Measurements from ENCODE around the gene GRIK1. TPM values are rescaled to one million over a fixed set of nuclear protein-coding genes. Genes with fewer than 3 reads are reported as not detected.

The GRIK1 gene
- total RNA-seq, 1 experiment from 2014 or later, result not detected

- BruUV-seq (replicated peaks), result no TSS peak
- CTCF ChIA-PET, result no interaction called here
- Histone ChIP-seq H3K4me1 (replicated peaks; ENCODE audit: insufficient read depth) (no peaks in the 10 kb centered on the region), H3K4me3 (no peak overlapping the region), H3K9me3 (ENCODE audit: insufficient read depth, low read depth) (no peaks in the 10 kb centered on the region), H3K9me2 (ENCODE audit: insufficient read depth) (no peaks in the 10 kb centered on the region), H3K36me3 (ENCODE audit: low read depth) (no peaks in the 10 kb centered on the region), H3K4me2 (no peak overlapping the region), H3F3A (ENCODE audit: insufficient read depth, low read depth) (no peaks in the 10 kb centered on the region), H2AFZ (no peak overlapping the region), H3K79me2 (ENCODE audit: low read depth) (no peaks in the 10 kb centered on the region), H3K27ac (no peak overlapping the region), H4K20me1 (ENCODE audit: insufficient read depth) (no peaks in the 10 kb centered on the region), H3K27me3 (ENCODE audit: insufficient read depth, low read depth) (no peaks in the 10 kb centered on the region)
- DNase-seq, result no peak
- no peak for TF ChIP-seq CTCF (conservative IDR thresholded peaks at IDR 0.05)
- no peak for TF ChIP-seq EZH2 (IDR thresholded peaks at IDR 0.05; ENCODE audit: low read depth)
- POLR2A ChIA-PET (ENCODE audit: unreplicated experiment), result no interaction called here
- intact Hi-C loops (cut with micrococcal nuclease; ENCODE audit: unreplicated experiment), result no loop called here
Observed at GRCh38 chr21:29557931-29558725, 381.7 kb downstream of the GRIK1 start.

DNA sequence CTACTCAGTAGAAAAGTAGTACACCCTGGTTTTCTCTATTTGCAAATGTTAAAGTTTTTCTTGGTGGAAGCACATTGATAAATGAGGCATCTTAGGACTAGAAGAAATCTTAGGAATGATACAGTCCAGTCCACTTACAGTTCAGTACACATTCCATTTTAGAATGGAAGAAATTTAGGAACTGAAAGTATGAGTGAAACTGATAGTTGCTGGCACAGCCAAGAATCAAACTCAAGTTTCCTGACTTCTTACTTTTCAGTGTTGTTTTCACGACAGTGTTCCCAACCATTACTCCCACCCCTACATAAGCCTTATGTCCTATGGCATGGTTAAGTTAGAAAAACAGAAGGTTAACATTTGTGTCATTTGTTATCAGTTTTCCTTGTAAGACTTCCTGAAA lies 382.6 kb downstream of the GRIK1 start:
- Histone ChIP-seq H3K9me3 (ENCODE audit: insufficient read depth, low read depth) (no peaks in the 10 kb centered on the region), H3K36me3 (ENCODE audit: low read depth) (no peaks in the 10 kb centered on the region), H3F3A (ENCODE audit: insufficient read depth, low read depth) (no peaks in the 10 kb centered on the region), H3K27me3 (ENCODE audit: insufficient read depth, low read depth) (no peaks in the 10 kb centered on the region), H3K4me1 (replicated peaks; ENCODE audit: insufficient read depth) (no peaks in the 10 kb centered on the region), H3K9me2 (ENCODE audit: insufficient read depth) (no peaks in the 10 kb centered on the region), H3K27ac (no peak overlapping the region), H3K4me3 (no peak overlapping the region), H3K79me2 (ENCODE audit: low read depth) (no peaks in the 10 kb centered on the region), H3K4me2 (no peak overlapping the region), H4K20me1 (ENCODE audit: insufficient read depth) (no peaks in the 10 kb centered on the region), H2AFZ (no peak overlapping the region)
- intact Hi-C loops (cut with micrococcal nuclease; ENCODE audit: unreplicated experiment), result no loop called here
- DNase-seq, result no peak
- no peak for TF ChIP-seq CTCF (conservative IDR thresholded peaks at IDR 0.05)
- TF ChIP-seq EZH2 (IDR thresholded peaks at IDR 0.05; ENCODE audit: low read depth), result no peak
- POLR2A ChIA-PET (ENCODE audit: unreplicated experiment), result no interaction called here
- no TSS peak for BruUV-seq (replicated peaks)
- CTCF ChIA-PET, result no interaction called here

GRCh38 chr21:29555601-29556000 lies 384.2 kb downstream of the GRIK1 start:
- Histone ChIP-seq H3K9me2 (ENCODE audit: insufficient read depth) (no peaks in the 10 kb centered on the region), H3K4me1 (replicated peaks; ENCODE audit: insufficient read depth) (no peaks in the 10 kb centered on the region), H2AFZ (no peak overlapping the region), H3K4me3 (no peak overlapping the region), H3K27ac (no peak overlapping the region), H3F3A (ENCODE audit: insufficient read depth, low read depth) (no peaks in the 10 kb centered on the region), H3K36me3 (ENCODE audit: low read depth) (no peaks in the 10 kb centered on the region), H3K9me3 (ENCODE audit: insufficient read depth, low read depth) (no peaks in the 10 kb centered on the region), H4K20me1 (ENCODE audit: insufficient read depth) (no peaks in the 10 kb centered on the region), H3K27me3 (ENCODE audit: insufficient read depth, low read depth) (no peaks in the 10 kb centered on the region), H3K79me2 (ENCODE audit: low read depth) (no peaks in the 10 kb centered on the region), H3K4me2 (no peak overlapping the region)
- ChIA-PET CTCF (no interaction called here), POLR2A (ENCODE audit: unreplicated experiment) (no interaction called here)
- TF ChIP-seq EZH2 (IDR thresholded peaks at IDR 0.05; ENCODE audit: low read depth), result no peak
- TF ChIP-seq CTCF (conservative IDR thresholded peaks at IDR 0.05), result no peak
- BruUV-seq (replicated peaks), result no TSS peak
- no peak for DNase-seq
- intact Hi-C loops (cut with micrococcal nuclease; ENCODE audit: unreplicated experiment), result no loop called here

Data from PC-9 (cell line).